A673 (cell line): ENCODE results near the gene HAUS7. TPM values are rescaled to one million over a fixed set of nuclear protein-coding genes. Genes with fewer than 3 reads are reported as not detected.

Source experiments
- BruUV-seq: library from RNA; stranded (reverse); fragments of 400-500 nt; replicated peaks from 2 replicates; lab custom pipeline; 2021; lab: Mats Ljungman, UMichigan
- CTCF ChIA-PET: fragments of 300-600 bp; sonication (Branson Sonifier 250); formaldehyde crosslinking; loops from one replicate; lab custom pipeline; 2022; ENCODE audit warnings: antibody characterized with exemption; lab: Charles Lee
- POLR2A ChIA-PET: fragments of 300-600 bp; sonication (Branson Sonifier 250); formaldehyde crosslinking; loops from one replicate; lab custom pipeline; 2022; ENCODE audit warnings: antibody characterized with exemption; ENCODE audit not compliant: low non-redundant PET; lab: Charles Lee
- DNase-seq: peaks from one replicate; pipeline ENCODE4 v3.0.0-alpha.2; 2015; ENCODE audit warnings: low spot score
- H3K27ac ChIP-seq: fragments of 200-600 bp; sonication (generic); 2 replicates; pipeline ENCODE4 v1.5.1; 2016; ENCODE audit warnings: mixed run types, low read depth, mild to moderate bottlenecking, mixed read lengths, antibody characterized with exemption, low read length; ENCODE audit not compliant: poor library complexity, severe bottlenecking
- H3K27me3 ChIP-seq: fragments of 200-600 bp; sonication (generic); replicated peaks from 2 replicates; pipeline ENCODE4 v1.6.1; 2017; ENCODE audit warnings: mixed run types, low read depth, mild to moderate bottlenecking, mixed read lengths, antibody characterized with exemption, low read length; ENCODE audit not compliant: insufficient read depth, poor library complexity
- H3K36me3 ChIP-seq: fragments of 200-600 bp; sonication (generic); 2 replicates; pipeline ENCODE4 v1.6.1; 2016; ENCODE audit warnings: mixed run types, mild to moderate bottlenecking, mixed read lengths, antibody characterized with exemption, low read length; ENCODE audit not compliant: insufficient read depth, poor library complexity, severe bottlenecking
- H3K4me1 ChIP-seq: fragments of 200-600 bp; sonication (generic); 2 replicates; pipeline ENCODE4 v1.6.1; 2017; ENCODE audit warnings: mixed run types, mild to moderate bottlenecking, mixed read lengths, antibody characterized with exemption, low read length; ENCODE audit not compliant: insufficient read depth, poor library complexity, severe bottlenecking
- H3K4me3 ChIP-seq: fragments of 200-600 bp; sonication (generic); 2 replicates; pipeline ENCODE4 v1.5.1; 2016; ENCODE audit warnings: low read depth, mixed run types, mild to moderate bottlenecking, mixed read lengths, low read length; ENCODE audit not compliant: poor library complexity, severe bottlenecking
- H3K9me3 ChIP-seq: fragments of 200-600 bp; sonication (generic); 2 replicates; pipeline ENCODE4 v1.6.1; 2016; ENCODE audit warnings: mixed run types, low read depth, mild to moderate bottlenecking, mixed read lengths, antibody characterized with exemption, low read length; ENCODE audit not compliant: poor library complexity, severe bottlenecking
- CTCF ChIP-seq: fragments of 300-800, 200-600 bp; sonication (generic); conservative IDR thresholded peaks from 2 replicates; pipeline ENCODE4 v1.5.1; 2017; ENCODE audit warnings: low read depth, mild to moderate bottlenecking, antibody characterized with exemption, low read length, moderate library complexity, mixed read lengths
- EZH2 ChIP-seq: fragments of 200-600 bp; sonication (generic); IDR thresholded peaks from 2 replicates; pipeline ENCODE4 v1.6.1; 2017; ENCODE audit warnings: borderline replicate concordance, low read depth, mild to moderate bottlenecking, mixed read lengths, antibody characterized with exemption, low read length; ENCODE audit not compliant: poor library complexity, severe bottlenecking
- intact Hi-C: fragments of 100-400 bp; cut with micrococcal nuclease; formaldehyde crosslinking; loops from one replicate; pipeline ENCODE4 v1.10.0; 2022; ENCODE audit not compliant: unreplicated experiment
- total RNA-seq: library from RNA; stranded (reverse); gene quantifications from 2 replicates; pipeline ENCODE4 v1.2.3, GENCODE V29; 2021

The HAUS7 gene
- total RNA-seq, 1 experiment from 2014 or later, result 75.3 TPM

DNA sequence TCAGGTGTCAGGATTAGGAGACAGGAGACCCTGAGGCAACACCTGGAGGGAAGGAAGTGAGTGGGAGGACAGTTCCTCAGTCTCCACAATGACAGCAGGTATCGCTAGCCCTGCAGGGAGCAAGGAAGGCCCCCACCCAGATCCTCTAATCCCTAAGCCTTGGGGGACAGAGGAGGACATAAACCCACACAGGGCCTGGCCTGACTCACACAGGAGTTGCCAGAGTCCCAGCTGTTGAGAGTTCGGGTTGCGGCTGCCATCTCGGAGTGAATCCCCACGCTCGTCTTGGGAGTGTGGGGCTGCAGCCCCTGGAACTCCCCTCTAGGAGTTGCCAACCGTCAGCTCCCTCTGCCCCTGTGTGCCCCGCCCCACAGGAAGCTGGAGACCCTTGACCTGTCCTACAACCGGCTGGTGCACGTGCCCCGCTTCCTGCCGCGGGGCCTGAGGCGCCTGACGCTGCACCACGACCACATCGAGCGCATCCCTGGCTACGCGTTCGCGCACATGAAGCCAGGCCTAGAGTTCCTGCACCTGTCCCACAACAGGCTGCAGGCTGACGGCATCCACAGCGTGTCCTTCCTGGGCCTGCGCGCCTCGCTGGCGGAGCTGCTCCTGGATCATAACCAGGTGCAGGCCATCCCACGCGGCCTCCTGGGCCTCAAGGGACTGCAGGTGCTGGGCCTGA, 15.2 kb upstream of the HAUS7 start:
- TF ChIP-seq CTCF, result no peak
- no peak for TF ChIP-seq EZH2
- Histone ChIP-seq H3K36me3 (no peaks in the 10 kb centered on the region), H3K4me3 (no peak overlapping the region), H3K27me3 (no peaks in the 10 kb centered on the region), H3K9me3 (no peaks in the 10 kb centered on the region), H3K27ac (no peak overlapping the region), H3K4me1 (no peaks in the 10 kb centered on the region)
- intact Hi-C loops, result no loop called here
- no TSS peak for BruUV-seq
- no peak for DNase-seq
- ChIA-PET CTCF (no interaction called here), POLR2A (no interaction called here)

GRCh38 chrX:153482376-153483015, 12.1 kb upstream of the HAUS7 start:
- CTCF ChIA-PET, result no interaction called here
- BruUV-seq, result no TSS peak
- no peak for TF ChIP-seq EZH2
- no peak for TF ChIP-seq CTCF
- Histone ChIP-seq H3K4me3 (no peak overlapping the region), H3K27ac (no peak overlapping the region), H3K27me3 (no peaks in the 10 kb centered on the region), H3K9me3 (no peaks in the 10 kb centered on the region), H3K36me3 (no peaks in the 10 kb centered on the region), H3K4me1 (peaks cover 8% of the 10 kb centered on the region)
- intact Hi-C loops, result no loop called here
- POLR2A ChIA-PET, result no interaction called here
- DNase-seq, result no peak

GRCh38 chrX:153481043-153481442, 10.7 kb upstream of the HAUS7 start:
- H3K4me1 ChIP-seq, result peaks cover 22% of the 10 kb centered on the region
- POLR2A ChIA-PET, result no interaction called here
- no peak overlapping the region for H3K4me3 ChIP-seq
- H3K27me3 ChIP-seq, result no peaks in the 10 kb centered on the region
- intact Hi-C loops, result no loop called here
- BruUV-seq, result no TSS peak
- no peaks in the 10 kb centered on the region for H3K36me3 ChIP-seq
- CTCF ChIA-PET, result interaction anchor here (0.6 kb wide), 2 partner anchors 11 to 522 kb away, joined by 3 to 4 read pairs; no protein-coding TSS in a partner anchor
- DNase-seq, result no peak
- no peak for TF ChIP-seq EZH2
- no peak for TF ChIP-seq CTCF
- no peak overlapping the region for H3K27ac ChIP-seq
- no peaks in the 10 kb centered on the region for H3K9me3 ChIP-seq
